HepG2 (cell line): Measurements from ENCODE around the gene IRX3. TPM values are rescaled to one million over a fixed set of nuclear protein-coding genes. Genes with fewer than 3 reads are reported as not detected.

Experiments
- AGO2 ChIP-seq: fragments of 200-400 bp; formaldehyde crosslinking; optimal IDR thresholded peaks from 2 replicates; pipeline ENCODE3; 2017; ENCODE audit warnings: mild to moderate bottlenecking, low read depth, low read length, moderate library complexity
- CC2D1A ChIP-seq: sonication (generic); formaldehyde crosslinking; IDR thresholded peaks from 2 replicates; pipeline ENCODE4 v1.8.1; 2023; ENCODE audit warnings: mild to moderate bottlenecking, missing genetic modification reagents
- FUBP1 ChIP-seq: sonication (generic); formaldehyde crosslinking; IDR thresholded peaks from 2 replicates; pipeline ENCODE4 v1.5.1; 2020; ENCODE audit warnings: missing genetic modification reagents, mild to moderate bottlenecking, borderline replicate concordance
- HNRNPLL ChIP-seq: fragments of 200-400 bp; formaldehyde crosslinking; IDR thresholded peaks from 2 replicates; pipeline ENCODE4 v1.6.1; 2017; ENCODE audit warnings: mild to moderate bottlenecking, low read depth, low read length; ENCODE audit not compliant: poor library complexity, severe bottlenecking
- KAT2B ChIP-seq: fragments of 150-350 bp; IDR thresholded peaks from 2 replicates; pipeline ENCODE4 v1.6.1; 2014; ENCODE audit warnings: low read depth, low read length, borderline replicate concordance
- MXD4 ChIP-seq: IDR thresholded peaks from 2 replicates; pipeline ENCODE4 v1.6.1; 2016; ENCODE audit warnings: mild to moderate bottlenecking, missing biosample characterization, missing genetic modification reagents
- PBX2 ChIP-seq: IDR thresholded peaks from 2 replicates; pipeline ENCODE4 v1.6.1; 2016; ENCODE audit warnings: control low read depth
- PHF20 ChIP-seq: sonication (generic); formaldehyde crosslinking; IDR thresholded peaks from 2 replicates; pipeline ENCODE4 v1.5.0; 2020; ENCODE audit warnings: mild to moderate bottlenecking, missing genetic modification reagents
- RBAK ChIP-seq: sonication (generic); formaldehyde crosslinking; IDR thresholded peaks from 2 replicates; pipeline ENCODE4 v1.5.1; 2020; ENCODE audit warnings: mild to moderate bottlenecking, missing genetic modification reagents
- U2AF1 ChIP-seq: fragments of 200-400 bp; formaldehyde crosslinking; optimal IDR thresholded peaks from 2 replicates; pipeline ENCODE3; 2017; ENCODE audit warnings: mild to moderate bottlenecking, low read depth, low read length
- ZBED4 ChIP-seq: sonication (generic); formaldehyde crosslinking; IDR thresholded peaks from 2 replicates; pipeline ENCODE4 v1.4.0; 2020; ENCODE audit warnings: missing genetic modification reagents, borderline replicate concordance
- ZBTB33 ChIP-seq: sonication (generic); formaldehyde crosslinking; IDR thresholded peaks from 2 replicates; pipeline ENCODE4 v1.4.0; 2020; ENCODE audit warnings: missing genetic modification reagents
- ZNF276 ChIP-seq: sonication (generic); formaldehyde crosslinking; IDR thresholded peaks from 2 replicates; pipeline ENCODE4 v1.4.0; 2020; ENCODE audit warnings: mild to moderate bottlenecking, low read depth, missing genetic modification reagents
- ZNF383 ChIP-seq: sonication (generic); formaldehyde crosslinking; IDR thresholded peaks from 2 replicates; pipeline ENCODE4 v1.4.0; 2020; ENCODE audit warnings: missing genetic modification reagents, mild to moderate bottlenecking, borderline replicate concordance
- ZNF512 ChIP-seq: sonication (generic); formaldehyde crosslinking; IDR thresholded peaks from 2 replicates; pipeline ENCODE4 v1.4.0; 2020; ENCODE audit warnings: mild to moderate bottlenecking, missing genetic modification reagents
- polyA plus RNA-seq, 8 experiments: library from polyadenylated mRNA; depleted of rRNA in 3 of 8; stranded (reverse) in 7 of 8; unstranded in 1 of 8; fragments of >200 nt; fragmentation: Illumina TruSeq in 4 of 8; extraction: Trizol in 4 of 8; gene quantifications; 2 replicates each; pipeline versions ENCODE4 v1.2.1 to v1.2.3, GENCODE V29; 2011 to 2016; ENCODE audit warnings: low read depth in 4 of 8, missing spikeins in 1 of 8, mixed read lengths in 1 of 8; ENCODE audit not compliant: insufficient read depth in 1 of 8
- total RNA-seq, 5 experiments: library from RNA; depleted of rRNA; stranded (reverse); fragments of >200 nt; fragmentation: Illumina TruSeq; extraction: Trizol; gene quantifications; 2 replicates each; pipeline ENCODE4 v1.2.3, GENCODE V29; 2016; ENCODE audit warnings: low read depth in 1 of 5

Gene IRX3
- total and polyA plus RNA-seq, 2 of the 13 experiments (the other 11 are each of a cell fraction or from before 2014, with no cell fraction given) = 9.2 to 16.4 TPM

GRCh38 chr16:54286366-54287130 lies at the start of gene IRX3 (continued):
- no peak for TF ChIP-seq ZNF383
- no peak for TF ChIP-seq KAT2B
- TF ChIP-seq PHF20 (CRISPR knock-in tag) = no peak
- peak; percentile 71; the same call in 1 of the 2 replicates for TF ChIP-seq RBAK
- TF ChIP-seq CC2D1A (CRISPR knock-in tag) = no peak
- TF ChIP-seq HNRNPLL = no peak
- no peak for TF ChIP-seq ZBTB33 (CRISPR knock-in tag)
- no peak for TF ChIP-seq ZBED4 (CRISPR knock-in tag)
- no peak for TF ChIP-seq PBX2
- TF ChIP-seq U2AF1 = peak; percentile 25
- no peak for TF ChIP-seq AGO2
- no peak for TF ChIP-seq FUBP1
- TF ChIP-seq ZNF512 (CRISPR knock-in tag) = peak; percentile 83; the same call in 1 of the 2 replicates
- no peak for TF ChIP-seq ZNF276
- TF ChIP-seq MXD4 (CRISPR knock-in tag) = no peak
